Measurements from ENCODE around the gene RPS6KL1.

The RPS6KL1 gene

DNA sequence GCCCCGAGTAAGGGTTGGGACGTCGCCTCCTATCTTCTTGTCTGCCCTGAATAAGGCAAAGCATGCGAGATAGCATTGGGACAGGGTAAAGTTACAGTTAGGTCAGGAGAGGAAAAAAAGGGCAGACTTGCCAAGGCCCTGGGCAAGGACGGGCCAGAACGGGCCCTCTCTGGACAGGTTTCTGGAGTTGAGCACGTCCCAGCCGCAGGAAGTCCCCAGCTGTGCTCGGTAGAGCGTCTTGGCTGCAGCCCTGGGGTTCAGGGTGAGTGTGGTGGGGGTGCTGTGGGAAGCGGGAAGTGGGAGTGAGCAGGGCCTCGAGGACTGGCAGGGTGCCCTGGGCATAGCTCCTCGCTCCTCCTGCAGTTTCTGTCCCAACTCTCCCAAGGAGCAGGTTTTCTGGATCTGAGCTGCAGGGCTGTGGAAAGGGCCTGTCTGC is 5.4 kb downstream of the RPS6KL1 start:
- Histone ChIP-seq H3K27ac (no peak overlapping the region), H2AFZ (ENCODE audit: low read depth) (no peak overlapping the region), H3K79me2 (ENCODE audit: insufficient read depth, low read depth) (no peaks in the 10 kb centered on the region), H3K9ac (no peak overlapping the region), H3K4me2 (no peak overlapping the region), H4K20me1 (ENCODE audit: insufficient read depth) (no peaks in the 10 kb centered on the region), H3K4me1 (ENCODE audit: low read depth, poor library complexity, severe bottlenecking) (no peaks in the 10 kb centered on the region), H3K4me3 (IDR thresholded peaks at IDR 0.05; ENCODE audit: insufficient read depth, low read depth, low read length) (no peak overlapping the region), H3K27me3 (ENCODE audit: insufficient read depth, low read depth) (no peaks in the 10 kb centered on the region), H3K36me3 (ENCODE audit: insufficient read depth) (no peaks in the 10 kb centered on the region)
- TF ChIP-seq, protein P1, sequence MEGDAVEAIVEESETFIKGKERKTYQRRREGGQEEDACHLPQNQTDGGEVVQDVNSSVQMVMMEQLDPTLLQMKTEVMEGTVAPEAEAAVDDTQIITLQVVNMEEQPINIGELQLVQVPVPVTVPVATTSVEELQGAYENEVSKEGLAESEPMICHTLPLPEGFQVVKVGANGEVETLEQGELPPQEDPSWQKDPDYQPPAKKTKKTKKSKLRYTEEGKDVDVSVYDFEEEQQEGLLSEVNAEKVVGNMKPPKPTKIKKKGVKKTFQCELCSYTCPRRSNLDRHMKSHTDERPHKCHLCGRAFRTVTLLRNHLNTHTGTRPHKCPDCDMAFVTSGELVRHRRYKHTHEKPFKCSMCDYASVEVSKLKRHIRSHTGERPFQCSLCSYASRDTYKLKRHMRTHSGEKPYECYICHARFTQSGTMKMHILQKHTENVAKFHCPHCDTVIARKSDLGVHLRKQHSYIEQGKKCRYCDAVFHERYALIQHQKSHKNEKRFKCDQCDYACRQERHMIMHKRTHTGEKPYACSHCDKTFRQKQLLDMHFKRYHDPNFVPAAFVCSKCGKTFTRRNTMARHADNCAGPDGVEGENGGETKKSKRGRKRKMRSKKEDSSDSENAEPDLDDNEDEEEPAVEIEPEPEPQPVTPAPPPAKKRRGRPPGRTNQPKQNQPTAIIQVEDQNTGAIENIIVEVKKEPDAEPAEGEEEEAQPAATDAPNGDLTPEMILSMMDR (conservative IDR thresholded peaks at IDR 0.05; ENCODE audit: low read depth, low read length) = no peak

DNA sequence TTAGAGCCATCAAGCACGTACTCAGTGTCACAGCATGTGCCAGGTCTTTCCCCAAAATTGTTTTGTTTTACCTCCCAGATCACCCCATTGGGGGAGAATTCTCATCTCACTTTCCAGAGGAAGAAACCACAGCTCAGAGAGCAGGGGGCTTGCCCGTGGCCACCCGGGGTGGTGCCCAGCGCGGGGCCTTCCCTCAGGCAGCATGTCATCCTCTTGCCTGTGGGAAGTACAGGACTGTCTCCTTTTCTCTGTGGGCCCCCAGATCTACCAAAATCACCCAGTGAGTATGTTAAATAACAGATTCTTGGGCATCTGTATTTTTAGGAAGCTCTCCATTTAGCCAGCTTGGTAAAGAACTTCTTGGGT is 5.9 kb downstream of the RPS6KL1 start:
- Histone ChIP-seq H3K27me3 (ENCODE audit: insufficient read depth, low read depth) (no peaks in the 10 kb centered on the region), H3K4me1 (ENCODE audit: low read depth, poor library complexity, severe bottlenecking) (no peaks in the 10 kb centered on the region), H3K36me3 (ENCODE audit: insufficient read depth) (no peaks in the 10 kb centered on the region), H4K20me1 (ENCODE audit: insufficient read depth) (no peaks in the 10 kb centered on the region), H3K27ac (no peak overlapping the region), H3K4me3 (IDR thresholded peaks at IDR 0.05; ENCODE audit: insufficient read depth, low read depth, low read length) (no peak overlapping the region), H3K4me2 (no peak overlapping the region), H2AFZ (ENCODE audit: low read depth) (no peak overlapping the region), H3K9ac (no peak overlapping the region), H3K79me2 (ENCODE audit: insufficient read depth, low read depth) (no peaks in the 10 kb centered on the region)
- TF ChIP-seq, protein P1 (conservative IDR thresholded peaks at IDR 0.05; ENCODE audit: low read depth, low read length) = no peak

- no peak overlapping the region for H3K9ac ChIP-seq
- H3K79me2 ChIP-seq (ENCODE audit: insufficient read depth, low read depth) = no peaks in the 10 kb centered on the region
- no peaks in the 10 kb centered on the region for H4K20me1 ChIP-seq (ENCODE audit: insufficient read depth)
- TF ChIP-seq, protein P1 (conservative IDR thresholded peaks at IDR 0.05; ENCODE audit: low read depth, low read length) = no peak
- H3K4me1 ChIP-seq (ENCODE audit: low read depth, poor library complexity, severe bottlenecking) = no peaks in the 10 kb centered on the region
- H3K4me2 ChIP-seq = no peak overlapping the region
- no peak overlapping the region for H3K27ac ChIP-seq
- H3K36me3 ChIP-seq (ENCODE audit: insufficient read depth) = no peaks in the 10 kb centered on the region
- no peak overlapping the region for H3K4me3 ChIP-seq (IDR thresholded peaks at IDR 0.05; ENCODE audit: insufficient read depth, low read depth, low read length)
- H3K27me3 ChIP-seq (ENCODE audit: insufficient read depth, low read depth) = no peaks in the 10 kb centered on the region
- no peak overlapping the region for H2AFZ ChIP-seq (ENCODE audit: low read depth)
Measured at GRCh38 chr14:74915826-74916225, 7.2 kb downstream of the RPS6KL1 start.

GRCh38 chr14:74915426-74915825 is 7.6 kb downstream of the RPS6KL1 start:
- no peak overlapping the region for H3K27ac ChIP-seq
- H3K36me3 ChIP-seq (ENCODE audit: insufficient read depth) = no peaks in the 10 kb centered on the region
- no peaks in the 10 kb centered on the region for H3K79me2 ChIP-seq (ENCODE audit: insufficient read depth, low read depth)
- H2AFZ ChIP-seq (ENCODE audit: low read depth) = no peak overlapping the region
- H3K9ac ChIP-seq = no peak overlapping the region
- TF ChIP-seq, protein P1 (conservative IDR thresholded peaks at IDR 0.05; ENCODE audit: low read depth, low read length) = no peak
- no peaks in the 10 kb centered on the region for H3K27me3 ChIP-seq (ENCODE audit: insufficient read depth, low read depth)
- no peaks in the 10 kb centered on the region for H4K20me1 ChIP-seq (ENCODE audit: insufficient read depth)
- no peak overlapping the region for H3K4me3 ChIP-seq (IDR thresholded peaks at IDR 0.05; ENCODE audit: insufficient read depth, low read depth, low read length)
- no peaks in the 10 kb centered on the region for H3K4me1 ChIP-seq (ENCODE audit: low read depth, poor library complexity, severe bottlenecking)
- H3K4me2 ChIP-seq = no peak overlapping the region
